WTC11 (cell line): ENCODE results near the gene CEBPB. TPM values are rescaled to one million over a fixed set of nuclear protein-coding genes. Genes with fewer than 3 reads are reported as not detected.

Source experiments
- ATAC-seq: fragments of 200-7000 bp; cut with Tn5 transposase; 2 replicates; pipeline ENCODE4 v1.10.0; 2021; ENCODE audit warnings: mild to moderate bottlenecking, moderate library complexity
- CTCF ChIA-PET: fragments of 300-600 bp; sonication (Branson Sonifier 250); formaldehyde crosslinking; loops from one replicate; lab custom pipeline; 2021; ENCODE audit warnings: antibody characterized with exemption; lab: Charles Lee
- POLR2A ChIA-PET: fragments of 350-600 bp; sonication (Branson Sonifier 250); formaldehyde crosslinking; loops from one replicate; lab custom pipeline; 2021; ENCODE audit warnings: antibody characterized with exemption; lab: Charles Lee
- DNase-seq: peaks from one replicate; pipeline ENCODE4 v3.0.0; 2021; ENCODE audit warnings: low spot score
- H3K27ac Mint-ChIP-seq: 2 replicates; pipeline ENCODE4 v1.8.0; 2021; ENCODE audit warnings: mixed read lengths
- H3K27me3 Mint-ChIP-seq: 2 replicates; pipeline ENCODE4 v1.8.0; 2021; ENCODE audit warnings: low read depth, mild to moderate bottlenecking, moderate library complexity, mixed read lengths
- H3K36me3 Mint-ChIP-seq: 2 replicates; pipeline ENCODE4 v1.8.0; 2021; ENCODE audit warnings: mixed read lengths
- H3K4me1 Mint-ChIP-seq: 2 replicates; pipeline ENCODE4 v1.8.0; 2022; ENCODE audit warnings: mixed read lengths
- H3K4me3 Mint-ChIP-seq: 2 replicates; pipeline ENCODE4 v1.8.0; 2021; ENCODE audit warnings: mild to moderate bottlenecking, moderate library complexity, mixed read lengths
- H3K9me3 Mint-ChIP-seq: 2 replicates; pipeline ENCODE4 v1.8.0; 2021; ENCODE audit warnings: mixed read lengths
- CREM ChIP-seq: sonication (generic); formaldehyde crosslinking; IDR thresholded peaks from 2 replicates; pipeline ENCODE4 v1.8.1; 2022; ENCODE audit warnings: mild to moderate bottlenecking, missing genetic modification reagents, moderate library complexity
- GABPB1 ChIP-seq: sonication (generic); formaldehyde crosslinking; IDR thresholded peaks from 2 replicates; pipeline ENCODE4 v1.8.1; 2023; ENCODE audit warnings: mild to moderate bottlenecking, missing genetic modification reagents
- MXD4 ChIP-seq: fragments of 250-450 bp; sonication (Bioruptor Pico); IDR thresholded peaks from 2 replicates; pipeline ENCODE4 v1.8.0; 2021; ENCODE audit warnings: mild to moderate bottlenecking, moderate library complexity, borderline replicate concordance
- MYBL2 ChIP-seq: sonication (generic); formaldehyde crosslinking; IDR thresholded peaks from 2 replicates; pipeline ENCODE4 v1.8.1; 2023; ENCODE audit warnings: mild to moderate bottlenecking, moderate library complexity, missing genetic modification reagents
- NFYB ChIP-seq: sonication (generic); formaldehyde crosslinking; conservative IDR thresholded peaks from 2 replicates; pipeline ENCODE4 v1.8.0; 2022; ENCODE audit warnings: low read depth, missing genetic modification reagents
- NR3C1 ChIP-seq: sonication (generic); formaldehyde crosslinking; conservative IDR thresholded peaks from 2 replicates; pipeline ENCODE4 v1.8.1; 2023; ENCODE audit warnings: low read depth, mild to moderate bottlenecking, missing genetic modification reagents
- OVOL2 ChIP-seq: fragments of 250-450 bp; sonication (Bioruptor Pico); IDR thresholded peaks from 2 replicates; pipeline ENCODE4 v1.9.0; 2021; ENCODE audit warnings: mild to moderate bottlenecking, borderline replicate concordance
- PRRX2 ChIP-seq: fragments of 250-450 bp; sonication (Bioruptor Pico); IDR thresholded peaks from 2 replicates; pipeline ENCODE4 v1.8.0; 2021; ENCODE audit warnings: mild to moderate bottlenecking
- SP1 ChIP-seq: sonication (generic); formaldehyde crosslinking; conservative IDR thresholded peaks from 2 replicates; pipeline ENCODE4 v1.8.1; 2022; ENCODE audit warnings: missing genetic modification reagents
- ZNF263 ChIP-seq: sonication (generic); formaldehyde crosslinking; IDR thresholded peaks from 2 replicates; pipeline ENCODE4 v1.8.1; 2022; ENCODE audit warnings: low read depth, mild to moderate bottlenecking, moderate library complexity, missing genetic modification reagents
- ZNF423 ChIP-seq: fragments of 250-450 bp; sonication (Bioruptor Pico); IDR thresholded peaks from 2 replicates; pipeline ENCODE4 v2.1.2; 2022; ENCODE audit warnings: mild to moderate bottlenecking, moderate library complexity
- ZSCAN18 ChIP-seq: fragments of 250-450 bp; sonication (Bioruptor Pico); IDR thresholded peaks from 2 replicates; pipeline ENCODE4 v2.1.2; 2022; ENCODE audit warnings: mild to moderate bottlenecking, moderate library complexity
- total RNA-seq: library from RNA; stranded (reverse); gene quantifications from 3 replicates; pipeline ENCODE4 v1.2.3, GENCODE V29; 2021
- TF ChIP-seq, protein P1 (sequence below): sonication (generic); formaldehyde crosslinking; IDR thresholded peaks from 2 replicates; pipeline ENCODE4 v1.8.1; 2022; ENCODE audit warnings: low read depth, mild to moderate bottlenecking, moderate library complexity, missing genetic modification reagents, borderline replicate concordance
- TF ChIP-seq, protein P2 (sequence below): sonication (generic); formaldehyde crosslinking; IDR thresholded peaks from 2 replicates; pipeline ENCODE4 v1.8.1; 2023; ENCODE audit warnings: mild to moderate bottlenecking, missing genetic modification reagents, moderate library complexity
- TF ChIP-seq, protein P3 (sequence below): sonication (generic); formaldehyde crosslinking; IDR thresholded peaks from 2 replicates; pipeline ENCODE4 v1.8.0; 2022; ENCODE audit warnings: mild to moderate bottlenecking, missing genetic modification reagents

The CEBPB gene
- total RNA-seq, 1 experiment from 2014 or later: 29.1 TPM

DNA sequence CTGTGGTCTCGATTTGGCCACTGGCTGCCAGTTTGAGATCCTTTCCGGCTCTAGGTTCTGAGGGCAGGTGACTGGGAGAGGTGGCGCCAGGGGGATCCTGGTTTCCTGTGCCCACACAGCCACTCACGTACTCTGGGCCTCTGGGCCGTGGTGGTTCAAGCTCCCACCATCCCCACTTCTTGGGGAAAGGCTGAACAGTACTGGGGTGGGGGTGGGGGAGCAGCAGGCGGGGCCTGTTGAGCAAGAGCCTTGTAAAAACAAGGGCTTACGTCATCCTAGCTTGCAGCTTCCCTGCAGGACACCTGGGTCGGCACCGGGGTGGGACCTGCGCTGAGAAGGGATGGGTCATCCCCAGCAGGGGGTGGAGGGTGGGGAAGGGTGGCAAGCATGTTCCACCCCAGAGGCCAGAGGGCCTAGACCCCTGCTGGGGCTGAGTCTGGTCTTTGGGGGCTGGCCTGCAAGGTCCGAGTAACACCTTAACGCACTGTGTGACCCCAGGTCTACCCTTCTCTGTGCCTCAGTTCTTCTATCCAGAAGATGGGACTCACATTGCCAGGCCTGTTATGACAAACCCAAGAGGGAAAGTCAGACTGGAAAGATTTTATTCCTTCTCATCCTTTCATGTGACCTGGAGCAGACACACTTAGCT is 3.1 kb upstream of the CEBPB start:
- POLR2A ChIA-PET: interaction anchor here (0.6 kb wide), 1 partner anchor 140 kb away, joined by 5 read pairs; no protein-coding TSS in a partner anchor
- DNase-seq: no peak
- Mint-ChIP-seq H3K36me3 (no peaks in the 10 kb centered on the region), H3K9me3 (peaks cover 4% of the 10 kb centered on the region; the same call in 1 of the 2 replicates), H3K27me3 (peaks cover 19% of the 10 kb centered on the region), H3K4me1 (peaks cover 24% of the 10 kb centered on the region)
- no peak for ATAC-seq
- TF ChIP-seq ZNF423 (CRISPR knock-in tag) (peak; percentile 15; the same call in 1 of the 2 replicates), GABPB1 (CRISPR knock-in tag) (peak; percentile 92), MXD4 (no peak), SP1 (no peak)
- TF ChIP-seq, protein P1, sequence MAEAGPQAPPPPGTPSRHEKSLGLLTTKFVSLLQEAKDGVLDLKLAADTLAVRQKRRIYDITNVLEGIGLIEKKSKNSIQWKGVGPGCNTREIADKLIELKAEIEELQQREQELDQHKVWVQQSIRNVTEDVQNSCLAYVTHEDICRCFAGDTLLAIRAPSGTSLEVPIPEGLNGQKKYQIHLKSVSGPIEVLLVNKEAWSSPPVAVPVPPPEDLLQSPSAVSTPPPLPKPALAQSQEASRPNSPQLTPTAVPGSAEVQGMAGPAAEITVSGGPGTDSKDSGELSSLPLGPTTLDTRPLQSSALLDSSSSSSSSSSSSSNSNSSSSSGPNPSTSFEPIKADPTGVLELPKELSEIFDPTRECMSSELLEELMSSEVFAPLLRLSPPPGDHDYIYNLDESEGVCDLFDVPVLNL (CRISPR knock-in tag): no peak
- TF ChIP-seq, all 79 proteins: peak for 2
- H3K27ac Mint-ChIP-seq: no peak overlapping the region
- H3K4me3 Mint-ChIP-seq: no peak overlapping the region
- CTCF ChIA-PET: interaction anchor here (0.5 to 4.1 kb wide), 12 partner anchors 8 to 893 kb away, joined by 3 to 27 read pairs (median 5); no protein-coding TSS in a partner anchor

- TF ChIP-seq MYBL2 (CRISPR knock-in tag) (no peak), ZSCAN18 (CRISPR knock-in tag) (no peak), NR3C1 (CRISPR knock-in tag) (no peak), OVOL2 (CRISPR knock-in tag) (no peak), ZNF263 (CRISPR knock-in tag) (no peak), CREM (CRISPR knock-in tag) (no peak), NFYB (CRISPR knock-in tag) (no peak), PRRX2 (CRISPR knock-in tag) (no peak)
- TF ChIP-seq, protein P2, sequence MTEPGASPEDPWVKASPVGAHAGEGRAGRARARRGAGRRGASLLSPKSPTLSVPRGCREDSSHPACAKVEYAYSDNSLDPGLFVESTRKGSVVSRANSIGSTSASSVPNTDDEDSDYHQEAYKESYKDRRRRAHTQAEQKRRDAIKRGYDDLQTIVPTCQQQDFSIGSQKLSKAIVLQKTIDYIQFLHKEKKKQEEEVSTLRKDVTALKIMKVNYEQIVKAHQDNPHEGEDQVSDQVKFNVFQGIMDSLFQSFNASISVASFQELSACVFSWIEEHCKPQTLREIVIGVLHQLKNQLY (CRISPR knock-in tag): no peak
- TF ChIP-seq, protein P3, sequence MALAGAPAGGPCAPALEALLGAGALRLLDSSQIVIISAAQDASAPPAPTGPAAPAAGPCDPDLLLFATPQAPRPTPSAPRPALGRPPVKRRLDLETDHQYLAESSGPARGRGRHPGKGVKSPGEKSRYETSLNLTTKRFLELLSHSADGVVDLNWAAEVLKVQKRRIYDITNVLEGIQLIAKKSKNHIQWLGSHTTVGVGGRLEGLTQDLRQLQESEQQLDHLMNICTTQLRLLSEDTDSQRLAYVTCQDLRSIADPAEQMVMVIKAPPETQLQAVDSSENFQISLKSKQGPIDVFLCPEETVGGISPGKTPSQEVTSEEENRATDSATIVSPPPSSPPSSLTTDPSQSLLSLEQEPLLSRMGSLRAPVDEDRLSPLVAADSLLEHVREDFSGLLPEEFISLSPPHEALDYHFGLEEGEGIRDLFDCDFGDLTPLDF: no peak
- ChIA-PET CTCF (interaction anchor here (1.0 to 4.1 kb wide), 9 partner anchors 9 to 275 kb away, joined by 3 to 27 read pairs (median 5); no protein-coding TSS in a partner anchor), POLR2A (no interaction called here)
- peaks cover 4% of the 10 kb centered on the region; the same call in 1 of the 2 replicates for H3K9me3 Mint-ChIP-seq
- ATAC-seq: no peak
- H3K36me3 Mint-ChIP-seq: no peaks in the 10 kb centered on the region
- peaks cover 31% of the 10 kb centered on the region for H3K4me1 Mint-ChIP-seq
- no peak overlapping the region for H3K27ac Mint-ChIP-seq
- peaks cover 19% of the 10 kb centered on the region for H3K27me3 Mint-ChIP-seq
- no peak for DNase-seq
- no peak overlapping the region for H3K4me3 Mint-ChIP-seq
Observed at GRCh38 chr20:50188287-50188688, 2.3 kb upstream of the CEBPB start.

GRCh38 chr20:50188879-50189680 is 1.6 kb upstream of the CEBPB start:
- TF ChIP-seq GABPB1 (CRISPR knock-in tag) (peak; percentile 91), CREM (CRISPR knock-in tag) (no peak)
- H3K4me3 Mint-ChIP-seq: peak overlapping the region; percentile 18; the same call in 1 of the 2 replicates
- peaks cover 39% of the 10 kb centered on the region for H3K4me1 Mint-ChIP-seq
- H3K27ac Mint-ChIP-seq: no peak overlapping the region
- ATAC-seq: no peak
- POLR2A ChIA-PET: no interaction called here
- DNase-seq: no peak
- peaks cover 19% of the 10 kb centered on the region for H3K27me3 Mint-ChIP-seq
- no peaks in the 10 kb centered on the region for H3K36me3 Mint-ChIP-seq
- CTCF ChIA-PET: interaction anchor here (1.0 to 4.1 kb wide), 8 partner anchors 10 to 400 kb away, joined by 3 to 27 read pairs (median 6); no protein-coding TSS in a partner anchor
- H3K9me3 Mint-ChIP-seq: no peaks in the 10 kb centered on the region
